Measurements from ENCODE around the gene GCH1. TPM values are rescaled to one million over a fixed set of nuclear protein-coding genes. Genes with fewer than 3 reads are reported as not detected.

The GCH1 gene
- total RNA-seq, 1 donor from 2014 or later: 4.2 TPM

DNA sequence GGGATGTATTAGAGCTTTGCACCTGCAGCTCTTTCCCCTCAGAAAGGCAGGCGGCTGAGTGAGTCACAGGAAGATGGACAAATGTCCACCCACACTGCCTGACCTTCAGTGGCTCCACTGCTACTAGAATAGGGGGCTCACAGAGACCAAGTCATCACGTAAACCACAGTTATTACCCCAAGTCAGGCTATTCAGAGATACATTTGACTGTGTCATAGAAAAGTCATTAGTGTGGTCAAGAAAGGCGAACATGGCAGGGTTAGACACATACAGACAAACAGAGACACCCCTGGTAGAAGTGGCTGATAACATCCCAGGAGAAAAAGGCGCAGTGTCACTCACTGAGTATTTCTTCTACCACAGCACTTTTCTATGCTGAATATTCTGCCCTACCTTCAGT is 36.0 kb downstream of the GCH1 start:
- DNase-seq: no peak

DNA sequence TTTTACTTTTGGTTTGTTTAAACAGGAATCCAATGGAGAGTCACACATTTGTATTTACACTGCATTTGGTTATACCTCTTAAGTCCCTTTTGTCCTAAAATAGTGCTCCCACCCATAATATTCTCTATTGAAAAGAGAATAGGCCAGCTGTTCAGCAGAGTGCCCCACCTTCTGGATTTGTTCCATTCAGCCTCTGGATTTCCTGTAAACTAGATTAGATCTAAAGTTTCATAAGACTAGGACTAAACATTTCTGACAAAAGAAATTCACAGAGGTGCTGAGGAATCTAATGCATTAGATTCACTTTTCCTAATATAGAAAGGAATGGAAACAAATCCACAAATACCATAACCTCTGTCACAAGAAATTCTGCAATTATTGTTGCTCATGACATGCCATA is 38.1 kb downstream of the GCH1 start:
- no peak for DNase-seq

DNA sequence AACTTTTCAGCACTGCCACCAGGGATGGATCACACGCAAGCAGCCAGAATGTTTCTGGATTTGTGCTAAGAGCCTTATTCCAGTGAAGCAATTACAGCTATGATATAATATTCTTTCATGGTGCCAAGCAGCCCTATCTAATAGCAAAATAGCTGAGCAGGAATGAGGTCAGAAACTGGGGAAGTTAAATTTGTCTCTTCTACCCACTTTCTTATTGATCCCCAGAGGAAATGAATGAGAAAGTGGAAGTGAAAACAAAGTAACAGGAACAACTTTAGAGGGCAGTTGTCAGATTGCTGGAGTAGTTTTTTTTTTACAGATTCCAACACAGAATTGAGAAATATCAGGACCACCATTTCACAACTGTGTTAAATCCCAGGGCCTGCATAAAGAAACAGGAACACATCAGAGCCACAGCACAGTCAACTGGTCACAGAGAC is 44.8 kb downstream of the GCH1 start:
- no peak for DNase-seq

DNA sequence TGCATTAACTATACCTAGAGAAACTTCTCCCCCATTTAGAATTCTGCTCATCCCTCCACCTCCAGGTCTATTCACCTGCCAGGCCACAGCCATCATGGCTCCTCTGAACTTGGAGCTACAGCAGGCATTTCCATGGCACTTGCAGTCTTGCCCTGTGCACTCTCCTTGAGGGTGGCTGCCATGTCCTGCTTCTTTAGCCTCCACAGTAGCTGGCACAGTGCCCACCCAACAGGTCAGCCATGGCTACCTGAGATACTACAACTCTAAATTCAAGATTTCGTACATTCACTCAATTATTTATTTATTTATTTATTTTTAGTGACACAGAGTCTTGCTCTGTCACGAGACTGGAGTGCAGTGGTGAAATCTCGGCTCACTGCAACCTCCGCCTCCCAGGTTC is 46.5 kb downstream of the GCH1 start:
- DNase-seq: no peak

DNA sequence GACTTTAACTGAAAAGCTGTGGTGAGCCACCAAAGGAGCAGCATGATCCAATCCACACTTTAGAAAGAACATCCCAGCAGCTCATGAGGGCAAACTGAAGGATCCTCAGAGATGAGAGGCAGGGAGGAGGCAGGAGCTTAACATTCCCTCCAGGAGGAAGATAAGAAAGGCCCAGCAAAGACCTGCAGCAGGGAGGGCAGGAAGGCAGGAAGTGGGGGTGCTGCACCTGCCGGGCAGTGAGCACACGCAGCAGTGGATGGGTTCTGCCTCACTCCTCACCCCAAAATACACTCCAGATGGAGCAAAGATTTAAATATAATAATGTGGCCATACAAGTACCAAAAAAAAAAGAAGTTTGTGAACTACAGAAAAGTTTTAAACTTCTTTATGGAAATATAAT is 48.4 kb downstream of the GCH1 start:
- DNase-seq: no peak

DNA sequence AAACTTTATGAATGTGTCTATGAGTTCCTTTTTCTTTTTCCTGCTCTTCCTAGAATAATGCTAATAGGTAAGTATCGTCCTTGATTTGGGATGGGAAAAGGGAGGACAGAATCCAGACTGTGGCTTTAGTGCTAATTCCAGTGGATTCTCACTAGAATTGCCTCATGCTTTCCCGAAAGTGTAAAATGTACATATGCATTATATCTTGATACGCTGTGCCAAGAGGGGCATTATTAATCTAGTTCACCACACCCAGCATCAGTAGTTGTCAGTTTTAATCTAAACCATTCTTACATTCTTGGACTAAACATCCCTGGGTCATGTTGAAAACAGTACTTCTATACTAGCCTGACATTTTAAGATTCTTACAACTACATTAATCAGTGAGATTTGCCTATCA is 49.3 kb downstream of the GCH1 start:
- DNase-seq: no peak

DNA sequence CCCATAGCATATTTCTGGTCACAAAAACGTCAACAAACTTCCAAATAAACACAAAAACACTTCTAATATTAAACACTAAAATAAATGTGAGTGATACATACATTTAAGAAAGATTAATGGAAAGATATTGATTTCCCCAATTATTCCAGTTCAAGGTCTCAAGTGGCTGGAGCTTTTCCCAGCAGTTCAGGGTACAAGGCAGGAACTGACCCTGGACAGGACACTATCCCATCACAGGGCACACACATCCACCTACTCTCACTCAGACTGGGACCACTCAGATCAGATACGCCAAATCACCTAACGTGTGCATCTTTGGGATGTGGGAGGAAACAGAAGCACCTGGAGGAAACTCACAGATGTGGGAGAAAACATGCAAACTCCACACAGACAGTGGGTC is 50.4 kb downstream of the GCH1 start:
- DNase-seq: no peak

DNA sequence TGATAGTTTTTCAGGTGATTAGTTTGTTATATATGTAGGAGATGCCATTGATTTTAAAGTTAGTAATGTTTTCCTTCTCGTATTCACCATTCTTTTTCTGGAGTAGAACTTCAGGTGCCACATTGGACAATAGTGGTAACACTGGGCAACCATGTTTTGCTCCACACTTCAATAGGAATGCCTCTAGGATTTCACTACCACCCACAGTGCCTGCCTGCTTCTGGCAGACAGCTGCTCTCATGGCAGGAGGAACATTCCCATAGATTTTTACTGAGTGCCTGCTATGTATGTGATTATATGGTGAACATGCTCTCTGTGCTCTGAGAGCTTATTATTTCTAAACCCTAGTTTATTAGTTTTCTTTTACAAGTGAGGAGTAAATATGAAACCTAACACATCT is 53.7 kb downstream of the GCH1 start:
- DNase-seq: no peak

DNA sequence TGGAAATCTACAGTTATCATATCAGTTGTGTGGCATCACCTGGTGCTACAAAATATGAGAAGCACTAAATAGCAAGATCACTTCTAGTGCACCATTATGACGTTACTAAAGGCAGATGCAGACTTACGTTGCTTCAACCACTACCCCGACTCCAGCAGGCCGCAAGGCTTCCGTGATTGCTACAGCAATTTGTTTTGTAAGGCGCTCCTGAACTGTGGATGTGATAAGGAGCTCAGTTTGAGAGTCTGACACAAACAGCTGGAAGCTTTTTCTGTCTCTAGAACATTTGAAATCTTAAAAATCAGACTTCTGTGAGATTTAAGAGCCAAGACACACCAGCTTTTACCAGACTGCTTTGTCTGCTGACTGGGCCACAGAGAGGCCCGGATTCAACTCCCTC is 57.0 kb downstream of the GCH1 start:
- DNase-seq: no peak

DNA sequence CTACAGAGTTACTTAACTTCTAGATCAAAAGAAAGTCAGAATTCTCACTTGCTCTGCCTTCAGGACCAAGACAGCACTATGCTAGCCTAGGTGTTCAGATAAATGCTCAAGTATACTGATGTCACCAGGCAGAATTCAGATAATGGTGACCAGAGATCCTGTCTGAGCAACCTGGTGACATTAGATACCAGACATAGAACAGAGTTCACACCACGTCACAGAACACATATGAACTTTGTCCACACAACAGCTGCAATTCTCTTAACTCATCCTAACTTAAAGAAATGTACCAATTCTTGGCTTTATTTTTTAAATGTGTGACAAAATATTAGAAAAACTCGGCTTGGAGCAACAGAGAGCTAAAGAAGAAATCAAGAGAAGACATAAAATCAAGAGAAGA is 58.1 kb downstream of the GCH1 start:
- DNase-seq: no peak

DNA sequence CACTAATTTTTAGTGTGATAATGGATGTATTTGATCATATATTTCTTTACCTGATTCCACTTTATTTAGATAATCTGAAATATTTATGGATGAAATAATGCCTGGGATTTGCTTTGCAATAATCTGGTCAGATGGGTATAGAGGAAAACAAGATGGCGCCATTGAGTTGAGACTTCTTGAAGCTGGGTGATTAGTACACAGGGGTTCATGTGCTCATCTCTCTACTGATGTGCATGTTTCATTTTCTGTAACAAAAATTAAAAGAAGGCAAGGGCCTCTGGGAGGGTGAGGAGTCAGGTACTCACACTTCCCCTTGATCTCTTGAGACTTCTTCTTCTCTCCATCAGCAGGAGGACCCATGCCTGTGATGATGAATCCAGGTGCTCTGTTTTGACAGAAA is 61.8 kb downstream of the GCH1 start:
- no peak for DNase-seq

DNA sequence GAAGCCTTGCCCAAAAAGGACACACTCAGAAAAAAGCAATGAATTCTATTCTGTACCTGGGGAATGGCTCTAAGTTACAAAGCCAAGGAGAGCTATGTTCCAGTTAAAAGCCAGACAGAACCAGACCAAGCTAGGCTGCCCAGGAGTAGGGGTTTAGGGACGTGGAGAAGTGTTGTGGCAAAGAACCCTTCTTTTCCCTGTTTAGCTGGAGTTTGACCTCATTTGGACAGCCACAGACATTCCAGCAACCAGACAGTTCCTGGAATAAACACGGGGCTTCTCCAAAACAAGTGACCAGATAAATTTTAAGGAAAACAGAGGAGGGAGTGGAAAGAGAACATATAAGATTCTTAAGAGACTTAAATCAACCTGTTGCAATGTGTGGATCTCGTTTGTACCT is 62.3 kb downstream of the GCH1 start:
- no peak for DNase-seq

DNA sequence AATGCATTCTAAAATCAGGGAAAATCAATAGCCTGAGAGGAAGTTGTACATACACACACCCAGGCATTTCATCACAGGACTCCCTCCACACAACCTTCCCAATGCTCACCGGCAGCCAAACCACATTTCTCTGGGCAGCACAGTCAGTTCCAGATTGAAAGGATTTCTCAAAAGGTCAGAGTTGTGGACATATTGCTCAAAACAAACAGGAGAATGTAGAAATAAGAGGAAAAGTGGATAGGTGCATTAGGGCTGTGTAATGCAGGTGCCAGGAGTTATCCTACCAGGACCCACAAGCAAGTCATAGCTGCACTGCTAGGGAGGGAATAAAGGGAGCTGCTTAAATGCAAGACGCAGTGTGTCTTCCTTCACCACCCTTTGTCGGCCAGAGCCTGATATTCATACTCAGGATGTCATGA is 62.9 kb downstream of the GCH1 start:
- no peak for DNase-seq

DNA sequence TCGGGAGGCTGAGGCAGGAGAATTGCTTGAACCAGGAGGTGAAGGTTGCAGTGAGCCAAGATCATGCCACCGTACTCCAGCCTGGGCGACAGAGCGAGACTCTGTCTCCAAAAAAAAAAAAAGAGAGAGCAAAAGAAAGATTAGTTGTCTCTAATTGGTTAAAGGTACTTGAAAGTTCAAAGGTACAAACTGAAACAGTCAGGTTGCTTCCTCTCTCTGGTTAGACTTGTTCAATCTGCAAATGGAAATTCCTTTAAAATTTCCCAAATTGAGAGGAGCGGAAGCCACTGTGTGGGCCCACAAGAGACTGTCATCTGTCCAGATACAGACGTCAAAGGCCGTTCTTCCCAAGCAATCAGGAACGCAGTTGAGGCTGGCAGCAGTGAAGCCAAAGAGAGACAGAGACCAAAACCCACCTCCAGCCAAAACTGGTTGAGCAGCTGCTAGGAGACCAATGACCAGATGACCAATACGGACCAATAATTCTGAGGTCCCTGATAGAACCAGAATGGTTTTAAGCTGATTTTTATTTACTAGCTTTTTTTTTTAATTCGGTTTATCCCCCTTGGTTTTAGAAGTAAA is 63.6 kb downstream of the GCH1 start:
- no peak for DNase-seq

DNA sequence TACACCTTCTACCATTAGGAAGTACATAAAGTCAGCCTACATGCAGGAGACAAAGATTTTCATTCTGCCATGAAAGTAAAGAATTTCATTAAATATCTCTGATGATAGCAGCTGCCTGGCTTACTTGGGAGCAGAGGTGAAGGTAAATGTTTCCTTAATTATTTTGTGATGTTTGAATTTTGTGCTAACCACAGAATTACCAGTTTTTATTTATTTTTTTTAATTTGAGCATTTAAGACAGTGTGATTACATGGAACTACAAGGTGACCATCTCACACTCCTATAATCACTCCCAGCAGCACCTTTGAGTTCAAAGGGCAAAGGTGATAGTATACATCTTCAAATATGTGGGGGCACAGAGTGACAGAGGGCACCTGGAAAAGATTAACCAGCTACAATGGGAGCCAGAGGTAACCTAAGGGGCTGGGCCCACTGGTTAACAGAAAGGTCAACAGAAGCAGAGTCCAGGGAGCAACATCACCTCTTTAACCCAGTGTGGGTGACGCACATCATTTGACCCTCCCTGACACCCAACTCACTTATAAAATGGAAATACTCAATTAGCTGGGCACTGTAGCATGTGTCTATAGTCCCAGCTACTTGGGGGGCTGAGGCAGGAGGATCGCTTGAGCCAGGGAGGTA is 65.0 kb downstream of the GCH1 start:
- DNase-seq: no peak

DNA sequence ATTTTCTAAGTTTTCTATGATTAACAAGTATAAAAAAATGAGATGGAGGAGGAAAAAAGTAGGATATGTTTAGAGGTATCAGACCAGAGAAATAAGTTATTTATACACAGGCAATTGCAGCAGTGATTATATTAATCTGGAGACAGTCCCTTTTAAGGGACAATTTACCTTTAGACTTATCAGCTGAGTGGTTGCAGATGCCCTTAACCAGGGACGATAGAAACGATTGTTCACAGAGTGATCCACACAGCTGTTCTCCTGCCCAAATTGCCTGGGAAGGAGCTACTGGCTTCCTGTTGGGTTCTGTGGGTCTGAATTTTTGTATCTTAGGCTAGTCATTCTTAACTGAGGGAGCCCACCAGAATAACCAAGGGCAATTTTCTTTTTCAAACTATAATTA is 66.4 kb downstream of the GCH1 start:
- no peak for DNase-seq

DNA sequence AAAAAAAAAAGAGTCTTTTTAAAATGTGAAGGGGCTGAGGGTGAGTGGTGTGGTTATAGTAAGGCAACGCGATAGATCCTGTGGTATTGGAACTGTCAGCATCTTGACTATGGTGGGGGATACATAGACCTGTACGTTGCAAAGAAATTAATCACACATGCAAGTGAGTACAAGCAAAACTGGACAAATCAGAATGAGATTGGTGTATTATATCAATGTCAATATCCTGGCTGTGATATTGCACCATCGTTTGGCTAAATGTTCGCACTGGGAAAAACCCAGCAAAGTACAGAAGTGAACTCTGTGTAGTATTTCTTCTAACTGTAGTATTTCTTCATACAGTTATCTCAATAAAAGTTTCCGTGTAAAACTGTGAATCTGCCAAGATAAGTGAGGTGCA is 67.9 kb downstream of the GCH1 start:
- no peak for DNase-seq

DNA sequence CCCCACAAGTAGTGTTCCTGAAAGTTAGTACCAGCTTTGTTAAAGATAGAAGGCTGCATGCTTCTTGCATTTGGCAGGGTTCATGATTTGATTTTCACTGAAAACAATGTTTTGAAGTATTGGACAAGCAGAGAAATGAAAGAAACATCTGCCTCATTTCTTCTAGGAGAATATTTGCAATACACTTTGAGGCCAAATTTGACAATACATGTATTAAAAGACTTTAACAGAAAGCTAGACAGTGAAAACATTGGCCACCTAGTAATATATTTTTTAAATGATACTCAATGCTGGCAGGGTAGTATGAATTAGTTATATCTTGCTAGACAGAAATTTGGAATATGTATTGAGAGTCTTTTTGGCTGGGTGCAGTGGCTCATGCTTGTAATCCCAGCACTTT is 68.5 kb downstream of the GCH1 start:
- no peak for DNase-seq

DNA sequence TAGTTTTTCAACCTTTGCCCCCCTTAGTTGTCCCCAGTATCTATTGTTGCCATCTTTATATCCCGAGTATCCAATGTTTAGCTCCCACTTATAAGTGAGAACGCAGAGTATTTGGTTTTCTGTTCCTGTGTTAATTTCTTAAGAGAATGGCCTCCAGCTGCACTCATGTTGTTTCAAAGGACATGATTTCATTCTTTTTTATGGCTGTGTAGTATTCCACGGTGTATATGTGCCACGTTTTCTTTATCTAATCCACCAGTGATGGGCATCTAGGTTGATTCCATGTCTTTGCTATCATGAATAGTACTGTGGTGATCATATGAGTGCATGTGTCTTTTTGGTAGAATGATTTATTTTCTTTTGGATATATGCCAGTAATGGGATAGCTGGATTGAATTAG is 72.0 kb downstream of the GCH1 start:
- no peak for DNase-seq

DNA sequence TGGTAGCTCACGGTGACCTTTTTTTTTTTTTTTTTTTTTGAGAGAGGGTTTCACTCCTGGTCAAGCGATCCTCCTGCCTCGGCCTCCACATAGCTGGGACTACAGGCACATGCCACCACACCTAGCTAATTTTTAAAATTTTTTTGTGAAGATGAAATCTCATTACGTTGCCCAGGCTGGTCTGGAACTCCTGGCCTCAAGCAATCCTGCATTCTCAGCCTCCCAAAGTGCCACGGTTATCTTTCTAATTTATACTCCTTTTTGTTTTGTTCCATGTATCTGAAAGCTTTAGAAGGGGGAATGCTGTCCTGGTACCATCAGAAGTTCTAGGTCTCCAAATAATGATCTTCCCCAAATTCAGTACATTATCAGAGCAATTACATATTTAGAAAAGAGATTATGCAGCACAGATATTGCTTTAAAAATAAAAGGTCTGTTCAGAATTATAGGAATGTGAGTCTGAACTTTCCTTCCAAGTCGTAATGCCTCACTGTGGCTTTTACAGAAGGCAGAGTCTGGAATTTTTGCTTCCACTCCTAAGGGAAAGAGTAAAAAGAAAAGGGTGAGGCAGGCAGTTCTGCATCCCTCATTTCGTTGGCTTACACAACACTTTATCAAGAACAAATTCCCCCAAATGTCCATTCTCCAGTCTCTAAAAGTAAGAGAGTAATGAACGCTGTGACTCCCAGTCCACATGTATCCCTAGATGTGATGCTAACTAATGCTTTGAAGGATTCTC is 73.0 kb downstream of the GCH1 start:
- no peak for DNase-seq

DNA sequence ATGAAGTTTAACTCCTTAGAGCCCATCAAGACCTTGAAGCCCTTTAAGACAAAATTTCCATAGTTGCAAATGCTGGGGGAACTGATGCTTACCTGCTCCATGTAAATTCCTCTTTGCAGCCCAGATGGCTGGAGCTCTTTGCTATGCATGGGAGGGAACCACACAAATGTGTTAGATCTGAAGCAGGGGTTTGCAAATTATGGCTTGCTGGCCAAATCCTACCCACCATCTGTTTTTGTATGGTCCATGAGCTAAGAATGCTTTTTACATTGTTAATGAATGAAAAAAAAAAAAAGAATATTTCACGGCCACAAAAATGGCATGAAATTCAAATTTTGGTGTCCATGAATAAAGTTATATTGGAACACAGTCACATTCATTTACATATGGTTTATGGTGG is 74.6 kb downstream of the GCH1 start:
- no peak for DNase-seq

DNA sequence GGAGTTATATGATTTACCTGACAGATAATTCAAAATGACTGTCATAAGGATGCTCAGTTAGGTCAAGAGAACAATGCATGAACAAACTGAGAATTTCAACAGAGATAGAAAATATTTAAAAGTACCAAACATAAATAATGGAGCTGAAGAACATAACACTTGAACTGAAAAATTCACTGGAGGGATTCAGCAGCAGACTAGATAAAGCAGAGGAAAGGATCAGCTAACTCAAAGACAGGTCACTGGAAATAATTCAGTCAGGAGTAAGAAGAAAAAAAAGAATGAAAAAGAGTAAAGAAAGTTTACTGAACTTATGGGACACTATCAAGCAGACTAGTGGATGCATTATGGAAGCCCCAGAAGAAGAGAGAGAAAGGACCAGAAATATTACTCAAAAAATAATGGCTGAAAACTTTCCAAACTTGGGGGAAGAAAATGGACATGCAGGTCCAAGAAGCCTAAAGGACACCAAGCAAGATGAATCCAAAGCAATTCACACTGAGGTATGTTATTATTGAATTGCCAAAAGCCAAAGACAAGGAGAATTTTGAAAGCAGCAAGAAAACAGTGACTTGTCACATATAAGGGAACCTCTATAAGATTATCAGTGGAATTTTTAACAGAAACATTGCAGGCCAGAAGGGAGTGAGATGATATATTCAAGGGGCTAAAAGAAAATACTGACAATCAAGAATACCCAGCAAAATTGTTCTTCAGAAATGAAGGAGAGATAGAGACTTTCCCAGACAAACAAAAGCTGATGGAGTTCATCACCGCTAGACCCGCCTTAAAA is 78.7 kb downstream of the GCH1 start:
- DNase-seq: no peak

DNA sequence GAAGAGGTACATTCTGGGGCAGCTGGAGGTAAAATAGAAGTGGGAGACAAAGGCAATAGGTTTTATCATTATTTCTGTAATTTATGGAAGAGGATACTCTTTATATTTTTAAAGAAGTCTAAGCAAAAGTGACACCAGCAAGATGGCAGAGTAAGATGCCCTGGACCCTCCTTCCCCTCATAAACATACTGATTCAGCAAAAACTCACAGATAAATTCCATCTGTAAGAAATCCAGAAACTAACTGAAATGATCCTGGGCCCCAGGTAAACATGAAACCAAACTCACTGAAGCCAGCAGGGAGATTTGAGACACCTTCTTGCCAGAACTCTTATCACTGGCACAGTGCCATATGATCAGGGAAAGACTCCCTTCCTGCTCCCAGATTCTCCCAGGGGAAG is 79.9 kb downstream of the GCH1 start:
- DNase-seq: no peak
